NT2/D1 (cell line): ENCODE data around the gene MEIOB.

Source experiments
- SUZ12 ChIP-seq: IDR thresholded peaks from 2 replicates; pipeline ENCODE4 v1.6.1; 2011; ENCODE audit not compliant: insufficient read length, insufficient read depth; ENCODE audit errors: extremely low read depth
- YY1 ChIP-seq: IDR thresholded peaks from 2 replicates; pipeline ENCODE4 v1.6.1; 2011; ENCODE audit not compliant: insufficient read length, insufficient read depth
- ZNF274 ChIP-seq: IDR thresholded peaks from 2 replicates; pipeline ENCODE4 v1.6.1; 2011; ENCODE audit warnings: mild to moderate bottlenecking, low read depth, low read length

GRCh38 chr16:1878256-1878655 lies 6.3 kb upstream of the MEIOB start:
- no peak for TF ChIP-seq YY1
- TF ChIP-seq ZNF274 = no peak
- TF ChIP-seq SUZ12 = no peak
